NK-92 (cell line): ENCODE measurements around the gene PIP5K1B.

Experiments
- DNase-seq: peaks from one replicate; lab custom pipeline; 2025; ENCODE audit not compliant: unreplicated experiment; lab: John Stamatoyannopoulos, UW

The PIP5K1B gene

DNA sequence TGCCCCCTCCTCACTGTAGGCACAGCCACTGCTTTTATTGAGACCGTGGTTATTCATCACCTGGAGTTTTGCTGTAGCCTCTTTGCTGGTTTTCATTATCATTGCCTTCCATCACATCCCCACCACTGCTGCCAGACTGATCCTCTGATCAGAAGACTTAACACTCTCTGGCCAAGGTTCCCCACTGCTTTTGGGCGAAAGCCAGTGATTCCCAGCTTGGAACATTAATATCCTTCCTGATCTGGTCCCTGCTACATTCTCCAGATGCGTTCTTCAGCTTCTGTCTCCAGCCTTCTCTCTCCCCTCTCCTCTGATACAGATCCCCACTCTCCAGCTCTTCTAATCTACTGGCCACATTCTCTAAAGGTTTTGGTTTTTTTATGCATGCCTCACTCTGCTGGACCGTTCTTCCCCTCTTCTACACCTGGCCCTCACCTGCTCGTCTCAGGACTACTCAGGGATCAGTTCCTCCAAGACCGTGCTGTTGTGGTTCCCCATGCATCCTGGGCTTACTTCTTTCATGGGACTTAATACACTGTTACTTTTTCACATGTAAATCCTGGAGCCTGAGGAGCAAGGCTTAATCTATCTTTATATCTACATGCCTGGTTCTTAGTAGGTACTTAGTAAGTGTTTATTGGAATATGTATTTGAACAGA is 193.9 kb downstream of the PIP5K1B start:
- no peak for DNase-seq

DNA sequence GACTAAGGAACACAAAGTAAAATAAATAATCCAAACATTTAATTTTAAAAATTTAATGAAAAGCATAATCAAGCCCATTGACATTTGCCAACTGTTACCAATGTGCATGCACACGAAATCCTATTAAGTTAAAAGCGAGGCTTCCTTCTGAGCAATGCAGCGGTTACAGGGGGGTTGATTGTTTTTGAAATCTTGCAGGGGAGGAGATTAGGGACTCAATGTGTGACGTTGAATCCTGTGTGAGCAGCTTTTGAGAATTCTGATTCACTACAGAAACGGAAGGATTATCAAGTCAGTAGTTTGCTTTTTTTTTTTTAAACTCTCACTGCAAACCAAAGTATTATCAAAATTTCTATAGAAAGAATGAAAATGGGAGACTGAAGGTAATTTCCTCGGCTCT is 199.4 kb downstream of the PIP5K1B start:
- DNase-seq = no peak

DNA sequence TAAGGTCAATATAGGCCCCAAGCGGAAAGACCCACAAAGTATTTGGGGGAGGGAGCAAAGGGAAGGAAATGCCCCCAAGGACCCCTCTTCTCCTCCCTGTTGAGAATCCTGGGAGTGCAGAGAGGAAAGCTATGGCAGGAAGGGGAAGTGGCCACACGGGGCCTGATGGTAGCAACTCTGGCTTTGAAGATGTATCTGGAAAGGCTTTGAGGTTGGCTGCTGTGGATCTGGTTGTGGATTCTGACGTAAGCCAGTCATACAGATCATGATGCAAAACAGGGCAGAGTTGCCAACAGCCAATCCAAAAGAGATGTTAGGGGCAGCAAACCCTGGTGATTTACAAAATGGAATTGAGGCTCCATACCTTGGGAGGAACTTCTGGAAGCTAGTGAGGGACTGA is 200.1 kb downstream of the PIP5K1B start:
- no peak for DNase-seq

DNA sequence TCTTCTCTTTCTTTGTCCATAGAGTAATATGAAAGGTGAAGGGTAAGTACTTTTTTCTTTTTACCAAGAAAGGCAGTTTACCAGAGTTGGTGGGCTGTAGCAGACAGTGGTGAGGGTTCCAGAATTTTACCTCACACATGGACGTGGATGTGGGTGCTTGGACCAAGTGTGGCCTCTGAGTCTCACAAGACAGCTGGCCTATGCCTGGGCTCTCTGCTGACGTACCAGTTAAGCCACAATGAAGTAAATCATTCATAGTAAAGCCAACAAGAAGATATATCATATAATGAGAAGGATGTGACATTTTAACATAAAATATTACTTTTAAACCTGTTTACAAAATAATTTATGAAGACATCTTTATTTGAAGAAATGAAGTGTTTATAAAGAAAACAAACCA is 202.9 kb downstream of the PIP5K1B start:
- no peak for DNase-seq

DNA sequence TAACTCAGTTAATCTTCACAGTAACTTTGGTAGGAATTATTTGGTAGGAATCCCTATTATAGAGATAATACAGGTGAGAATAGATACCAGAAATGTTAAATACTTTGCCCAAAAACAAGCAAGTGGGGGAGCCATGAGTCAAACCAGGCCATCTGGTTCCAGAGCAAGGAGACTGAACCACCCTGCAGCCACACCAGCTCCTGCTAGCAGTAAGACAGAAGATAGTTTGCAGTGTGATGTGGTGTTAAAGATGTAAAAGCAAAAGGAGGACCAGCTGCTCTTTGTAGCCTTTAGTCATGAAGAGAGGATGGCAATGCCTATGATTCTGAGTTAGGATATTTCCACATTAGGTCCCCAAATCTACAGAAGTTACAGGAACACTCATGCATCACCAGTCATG is 207.5 kb downstream of the PIP5K1B start:
- no peak for DNase-seq

DNA sequence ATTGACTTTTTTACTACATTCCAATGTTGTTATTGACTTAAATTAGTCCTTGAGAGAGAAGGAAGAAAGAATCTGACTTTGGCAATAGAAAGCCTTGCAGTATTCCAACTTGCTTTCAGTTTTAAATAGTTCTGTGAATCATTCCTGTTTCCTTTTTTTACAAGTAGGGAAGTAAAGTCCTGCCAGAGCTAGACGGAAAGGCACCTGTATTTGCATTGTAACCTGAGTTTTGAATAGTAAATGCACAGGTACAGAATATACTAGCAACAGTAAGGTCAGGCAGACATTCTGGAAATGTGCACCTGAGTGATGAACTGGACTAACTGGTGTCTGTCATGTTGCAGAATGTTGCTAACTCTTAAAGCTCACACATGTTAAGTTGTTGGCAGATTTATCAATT is 208.0 kb downstream of the PIP5K1B start:
- DNase-seq = no peak

DNA sequence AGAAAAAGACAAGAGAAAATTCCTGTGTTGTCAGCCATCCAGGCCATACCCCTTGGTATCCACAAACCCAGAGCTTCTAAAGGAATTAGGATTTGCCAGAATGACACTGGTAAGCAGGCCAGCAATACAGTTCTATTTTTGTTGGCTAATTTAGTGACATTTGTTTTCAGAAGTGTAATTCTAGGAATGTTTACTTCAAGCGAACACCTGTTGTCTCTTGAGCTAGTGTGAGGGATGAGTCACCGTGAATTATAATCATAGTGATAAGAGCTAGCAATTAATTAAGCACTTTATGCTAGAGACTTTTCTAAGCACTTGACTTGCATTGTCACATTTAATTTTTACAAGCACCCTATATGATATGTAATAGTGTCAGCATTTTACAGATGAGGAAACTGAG is 209.7 kb downstream of the PIP5K1B start:
- no peak for DNase-seq

DNA sequence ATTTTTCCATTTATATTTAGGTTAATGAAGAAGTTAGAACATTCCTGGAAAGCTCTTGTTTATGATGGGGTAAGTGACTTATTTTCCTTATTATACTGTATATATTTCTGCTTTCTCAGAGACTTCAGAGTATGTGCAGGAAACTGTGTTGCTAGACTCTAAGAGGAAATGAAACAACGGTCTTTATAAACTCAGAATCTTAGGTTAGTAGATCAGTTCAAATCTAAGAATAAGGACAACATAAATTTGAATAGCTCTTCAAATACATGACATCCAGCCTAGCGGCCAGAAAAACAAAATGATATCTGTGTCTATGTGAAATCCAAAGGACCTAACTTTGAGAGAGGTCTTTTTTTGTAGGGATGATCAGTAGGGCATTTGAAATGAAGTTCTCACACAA is 214.6 kb downstream of the PIP5K1B start:
- no peak for DNase-seq

DNA sequence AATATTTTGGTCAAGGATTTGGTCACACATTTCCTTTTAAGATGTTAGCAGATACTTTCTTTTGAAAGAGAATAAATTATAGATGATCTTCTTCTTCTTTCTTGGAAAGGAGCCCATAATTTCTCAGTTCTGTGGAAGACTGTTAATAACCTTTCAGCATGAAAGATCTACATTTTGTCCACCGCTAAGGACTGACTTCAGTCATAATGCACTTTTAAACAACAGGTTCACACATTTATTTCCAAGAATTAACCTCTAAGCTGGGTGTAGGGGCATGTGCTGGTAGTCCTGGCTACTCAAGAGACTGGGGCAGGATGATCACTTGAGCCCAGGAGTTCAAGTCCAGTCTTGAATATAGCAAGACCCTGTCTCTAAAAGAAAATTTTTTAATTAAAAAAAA is 215.9 kb downstream of the PIP5K1B start:
- no peak for DNase-seq

DNA sequence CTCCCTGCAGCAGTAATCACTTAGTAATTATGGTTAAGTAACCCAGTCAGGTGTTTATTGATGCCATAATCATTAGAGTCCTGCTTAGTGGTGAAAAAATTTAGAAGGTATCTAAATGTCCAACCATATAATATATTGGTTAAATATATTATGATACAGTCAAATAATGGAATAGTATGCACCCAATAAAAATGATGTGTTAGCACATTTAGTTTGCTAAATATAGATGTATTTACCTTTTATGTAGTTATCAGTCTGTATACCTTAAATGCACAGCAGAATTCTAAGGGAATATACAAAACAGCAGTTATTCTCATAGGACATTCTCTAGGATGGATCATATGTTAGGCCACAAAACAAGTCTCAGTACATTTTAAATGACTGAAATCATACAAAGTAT is 218.4 kb downstream of the PIP5K1B start:
- DNase-seq = no peak

DNA sequence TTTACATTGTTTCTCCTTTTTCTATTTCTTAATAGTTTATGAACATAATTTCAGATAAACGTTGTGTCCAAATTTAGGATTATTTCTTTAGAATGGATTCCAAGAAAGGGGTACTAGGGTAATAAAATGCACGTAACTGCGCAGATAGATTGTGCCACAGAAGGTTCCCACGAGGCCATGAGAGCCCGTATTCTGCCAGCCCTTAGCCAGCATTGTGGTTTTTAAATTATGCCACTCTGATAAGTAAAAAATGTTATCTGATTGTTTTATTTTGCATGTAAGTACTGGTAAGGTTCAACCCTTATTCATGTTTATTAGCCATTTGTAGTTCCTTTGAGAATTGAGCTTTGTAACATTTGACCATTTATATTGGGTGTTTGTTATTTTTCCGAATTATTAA is 220.1 kb downstream of the PIP5K1B start:
- DNase-seq = no peak

DNA sequence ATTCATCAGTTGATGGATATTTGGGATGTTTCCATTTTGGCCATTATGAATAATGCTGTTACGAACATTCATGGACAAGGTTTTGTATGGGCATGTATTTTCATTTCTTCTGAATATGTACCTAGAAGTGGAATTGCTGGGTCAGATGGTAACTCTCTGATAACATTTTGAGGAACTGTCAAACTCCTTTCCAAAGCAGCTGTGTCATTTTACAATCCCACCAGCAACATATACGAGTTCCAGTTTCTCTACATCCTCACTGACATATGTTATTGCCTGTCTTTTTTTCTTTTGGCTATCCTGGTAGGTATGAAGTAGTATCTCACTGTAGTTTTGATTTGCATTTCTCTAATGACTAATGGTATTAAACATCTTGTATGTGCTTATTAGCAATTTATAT is 222.1 kb downstream of the PIP5K1B start:
- no peak for DNase-seq

DNA sequence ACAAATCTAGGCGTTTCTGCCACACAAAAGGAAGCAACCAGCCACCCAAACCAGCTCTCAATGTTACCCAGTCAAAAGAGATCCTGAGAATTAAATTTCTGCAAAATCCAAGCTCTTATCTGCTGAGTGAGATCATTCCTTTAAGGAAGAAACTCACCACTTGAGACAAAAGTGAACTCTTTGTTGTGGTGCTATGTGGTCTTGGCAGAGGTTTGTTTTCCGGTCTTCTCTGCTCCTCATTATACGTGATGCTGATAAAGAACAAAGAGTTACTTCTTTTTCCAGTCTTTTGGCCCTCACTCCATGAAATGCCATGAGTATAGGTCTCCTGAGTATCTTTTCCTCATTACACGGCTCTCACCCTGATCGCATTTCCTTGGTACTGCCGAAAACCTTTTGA is 226.8 kb downstream of the PIP5K1B start:
- DNase-seq = no peak

DNA sequence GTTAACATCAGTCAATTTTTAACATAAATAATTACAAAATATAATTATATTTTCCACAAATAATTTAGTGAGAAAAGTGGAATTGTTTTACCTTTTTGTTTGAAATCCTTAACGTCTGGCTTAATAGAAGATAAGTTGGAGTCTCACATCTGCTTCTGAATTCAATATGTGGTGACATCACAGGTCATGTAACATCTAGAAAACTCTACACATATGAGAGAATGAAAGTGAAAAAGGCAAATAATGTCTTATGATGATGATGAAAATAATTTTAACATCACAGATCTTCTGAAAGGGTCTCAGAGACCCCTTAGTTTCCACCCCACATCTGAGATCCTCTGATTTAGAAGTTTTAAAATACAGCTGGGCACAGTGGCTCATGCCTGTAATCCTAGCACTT is 227.4 kb downstream of the PIP5K1B start:
- no peak for DNase-seq

DNA sequence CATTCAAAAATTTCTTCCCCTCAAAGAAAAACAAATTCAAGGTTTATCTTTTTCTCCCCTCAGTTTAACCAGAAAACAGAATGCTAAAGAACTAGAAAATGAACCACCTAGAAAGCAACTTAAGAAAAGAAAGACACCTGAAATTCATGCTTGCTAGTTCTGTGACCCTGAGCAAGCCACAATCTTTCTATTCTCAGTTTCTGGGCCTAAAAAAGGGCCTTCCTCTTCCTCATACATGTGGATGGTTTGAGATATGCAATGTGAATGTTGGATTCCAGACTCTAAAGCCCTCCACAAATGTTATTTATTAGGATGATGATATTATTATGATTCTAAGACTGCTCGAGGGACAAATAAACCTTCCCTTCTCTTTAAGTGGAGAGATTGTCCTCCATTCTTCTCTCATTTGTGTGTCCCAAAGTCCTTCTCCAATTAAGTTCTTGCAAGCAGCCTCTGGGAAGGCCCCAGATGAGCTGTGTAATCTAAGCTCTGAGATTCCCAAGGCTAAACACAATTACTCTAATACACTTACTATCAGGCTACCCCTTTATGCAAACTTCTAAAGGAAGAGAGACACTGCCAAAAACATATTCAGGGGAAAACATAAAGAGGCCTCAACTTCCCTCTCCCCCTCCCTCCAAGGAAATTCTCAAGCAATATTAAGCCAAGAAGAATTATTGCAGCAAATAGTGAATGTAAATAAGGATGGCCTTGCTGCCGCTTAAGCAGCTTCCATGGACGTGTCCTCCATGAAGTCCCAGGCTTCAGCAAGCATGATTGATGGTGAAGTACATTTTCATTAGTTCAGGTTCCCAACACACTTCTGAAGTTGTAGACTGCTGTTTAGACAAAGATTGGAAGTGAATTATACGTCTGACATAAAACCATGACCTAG is 228.6 kb downstream of the PIP5K1B start:
- no peak for DNase-seq

DNA sequence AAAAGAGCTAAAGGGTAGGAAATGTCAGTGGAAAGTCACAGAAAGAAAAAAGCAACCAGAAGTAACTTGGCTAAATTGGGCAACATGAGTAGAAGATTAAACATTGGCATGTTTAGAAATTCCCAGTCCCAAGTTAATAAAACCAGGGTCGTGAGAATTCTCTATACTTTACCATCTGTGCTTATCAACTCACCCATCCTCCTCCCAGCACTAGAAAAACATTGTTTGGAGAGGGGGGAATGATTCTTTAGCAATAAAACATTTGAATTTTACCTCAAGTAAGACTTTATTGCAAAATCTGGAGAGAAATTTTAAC is 229.2 kb downstream of the PIP5K1B start:
- no peak for DNase-seq

DNA sequence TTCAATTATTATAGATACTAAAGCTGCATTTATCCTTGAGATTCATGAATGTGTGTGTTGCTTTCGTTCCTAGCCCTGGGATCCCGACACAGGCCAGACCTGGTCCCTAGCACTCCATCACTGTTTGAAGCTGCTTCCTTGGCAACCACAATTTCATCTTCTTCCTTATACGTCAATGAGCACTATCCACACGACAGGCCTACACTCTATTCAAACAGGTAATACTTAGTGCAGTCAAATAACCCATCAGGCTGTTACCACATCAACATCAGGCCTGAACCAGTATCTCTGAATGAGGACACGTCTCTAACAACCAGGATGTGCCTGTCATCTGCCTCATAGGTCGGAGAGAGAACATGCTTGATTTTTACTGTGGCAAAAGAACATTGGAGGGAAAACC is 235.5 kb downstream of the PIP5K1B start:
- no peak for DNase-seq

DNA sequence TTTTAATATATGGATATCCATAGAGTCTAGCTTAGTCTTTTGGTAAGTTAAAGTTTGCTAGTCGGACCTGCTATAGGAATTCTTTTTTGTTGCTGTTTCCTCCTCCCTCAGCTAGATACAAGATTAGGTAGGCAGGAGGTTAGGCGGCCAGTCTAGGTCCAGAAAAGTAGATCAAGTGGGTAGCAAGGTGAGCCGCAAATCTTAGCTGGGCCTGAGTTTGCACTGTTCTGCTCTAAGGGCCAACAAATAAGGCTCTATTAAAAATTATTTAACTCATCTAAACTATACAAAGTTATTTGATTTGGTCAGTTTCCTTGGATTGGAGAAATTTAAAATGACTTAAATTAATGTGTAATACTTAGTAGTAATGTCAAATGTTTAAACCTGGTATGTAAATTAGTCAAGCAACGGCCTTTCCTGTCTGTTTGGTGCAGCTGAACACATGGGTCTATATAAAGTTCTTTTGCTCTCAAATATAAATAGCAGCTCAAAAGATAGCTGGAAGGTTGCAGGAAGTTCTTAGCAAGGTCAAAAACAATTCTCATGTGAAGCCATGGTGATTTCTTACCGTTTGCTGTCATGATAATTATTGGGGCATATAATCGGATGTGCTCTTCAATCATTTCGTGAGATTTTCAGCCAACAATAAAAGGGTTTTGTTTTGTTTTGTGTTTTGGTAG is 236.9 kb downstream of the PIP5K1B start:
- DNase-seq = no peak

DNA sequence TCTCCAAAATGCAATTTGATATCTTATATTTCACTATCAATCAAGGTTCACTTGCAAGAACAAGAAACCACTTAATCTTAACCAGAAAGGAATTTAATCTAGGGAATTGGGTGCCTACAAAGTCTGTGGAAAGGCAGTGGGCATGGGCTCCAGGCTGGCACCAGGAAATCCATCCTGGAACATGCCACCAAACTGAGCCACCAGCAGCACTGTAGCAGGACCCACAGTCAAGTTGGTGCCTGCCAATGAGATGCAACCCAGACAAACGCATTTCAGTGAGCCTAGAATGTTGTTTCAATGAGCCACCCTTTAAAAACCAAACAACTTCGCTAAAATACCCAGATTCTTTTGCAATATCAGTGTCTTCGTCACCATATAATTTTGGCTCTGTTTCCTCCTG is 237.8 kb downstream of the PIP5K1B start:
- DNase-seq = no peak

DNA sequence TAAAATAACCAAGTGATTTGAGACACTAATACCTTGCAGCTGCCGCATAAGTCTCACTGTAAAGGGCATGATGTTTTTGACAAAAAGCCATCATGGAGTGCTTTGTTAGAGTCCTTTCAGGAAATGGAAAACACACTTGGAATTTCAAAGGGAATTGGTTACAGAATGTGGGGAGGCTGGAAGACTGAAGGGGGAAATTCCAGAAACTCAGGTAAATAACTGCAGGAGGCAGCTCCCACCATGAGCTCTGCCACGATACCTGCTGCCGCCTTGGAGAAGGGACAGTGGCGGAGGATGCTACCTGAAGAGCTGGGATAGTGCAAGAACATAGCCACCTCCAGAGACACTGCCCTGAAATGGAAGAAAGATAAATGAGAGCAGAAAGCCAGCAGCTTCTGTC is 242.0 kb downstream of the PIP5K1B start:
- DNase-seq = no peak

DNA sequence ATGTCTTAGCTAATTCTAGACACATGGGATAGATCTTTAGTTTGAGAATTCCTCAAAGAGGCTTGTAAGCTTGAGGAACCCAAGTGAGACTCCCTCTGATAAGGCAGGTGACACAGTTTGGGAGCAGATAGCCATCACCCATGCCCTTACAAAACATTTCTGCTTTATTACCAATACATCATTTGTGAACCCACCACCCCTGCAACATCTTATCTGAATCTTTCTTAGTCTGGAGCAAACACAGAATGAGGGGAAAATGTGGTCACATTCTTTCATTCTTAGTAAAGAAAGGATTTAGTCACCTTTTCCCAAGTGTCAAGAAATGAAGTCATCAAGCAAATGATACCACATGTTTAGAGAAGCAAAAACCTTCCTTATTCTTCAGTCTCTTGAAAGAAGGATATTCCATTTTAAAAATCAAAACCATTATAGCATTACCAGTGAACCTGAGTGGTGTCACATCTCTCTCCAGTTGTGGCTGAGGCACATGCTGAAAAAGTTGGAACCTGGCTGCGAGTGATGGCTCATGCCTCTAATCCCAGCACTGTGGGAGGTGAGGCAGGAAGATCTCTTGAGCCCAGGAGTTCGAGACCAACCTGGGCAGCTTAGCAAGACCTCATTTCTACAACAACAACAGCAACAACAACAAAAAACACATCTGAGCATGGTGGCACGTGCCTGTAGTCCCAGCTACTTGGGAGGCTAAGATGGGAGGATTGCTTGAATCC is 243.0 kb downstream of the PIP5K1B start:
- no peak for DNase-seq
